SJCRH30 (cell line): ENCODE data around the gene PANX1. TPM values are rescaled to one million over a fixed set of nuclear protein-coding genes. Genes with fewer than 3 reads are reported as not detected.
A peak's percentile ranks its signal among the peaks of the same experiment; 100 is the strongest.

Source experiments
- DNase-seq, 2 experiments: peaks; one replicate each; pipeline ENCODE4 v3.0.0-alpha.2; 2015 to 2020
- H3K27ac ChIP-seq: fragments of 250-450 bp; sonication (Bioruptor Pico); 2 replicates; pipeline ENCODE4 v1.5.1; 2020; ENCODE audit warnings: mild to moderate bottlenecking, moderate library complexity
- H3K27me3 ChIP-seq: fragments of 250-450 bp; sonication (Bioruptor Pico); 2 replicates; pipeline ENCODE4 v1.5.1; 2020; ENCODE audit warnings: mild to moderate bottlenecking, moderate library complexity
- H3K36me3 ChIP-seq: fragments of 250-450 bp; sonication (Bioruptor Pico); 2 replicates; pipeline ENCODE4 v1.5.1; 2020; ENCODE audit warnings: mild to moderate bottlenecking, moderate library complexity
- H3K4me1 ChIP-seq: fragments of 250-450 bp; sonication (Bioruptor Pico); 2 replicates; pipeline ENCODE4 v1.5.1; 2020; ENCODE audit warnings: mild to moderate bottlenecking, moderate library complexity
- H3K4me3 ChIP-seq: fragments of 250-450 bp; sonication (Bioruptor Pico); 2 replicates; pipeline ENCODE4 v1.5.1; 2020; ENCODE audit warnings: mild to moderate bottlenecking, moderate library complexity
- H3K9me3 ChIP-seq: fragments of 250-450 bp; sonication (Bioruptor Pico); replicated peaks from 2 replicates; pipeline ENCODE4 v1.5.1; 2020; ENCODE audit warnings: mild to moderate bottlenecking, moderate library complexity
- total RNA-seq: library from RNA; depleted of rRNA; stranded (reverse); fragments of >200 nt; shearing (Covaris generic); gene quantifications from 2 replicates; pipeline ENCODE4 v1.2.3, GENCODE V29; 2014

PANX1 gene
- total RNA-seq, 1 experiment from 2014 or later = 22.5 TPM

DNA sequence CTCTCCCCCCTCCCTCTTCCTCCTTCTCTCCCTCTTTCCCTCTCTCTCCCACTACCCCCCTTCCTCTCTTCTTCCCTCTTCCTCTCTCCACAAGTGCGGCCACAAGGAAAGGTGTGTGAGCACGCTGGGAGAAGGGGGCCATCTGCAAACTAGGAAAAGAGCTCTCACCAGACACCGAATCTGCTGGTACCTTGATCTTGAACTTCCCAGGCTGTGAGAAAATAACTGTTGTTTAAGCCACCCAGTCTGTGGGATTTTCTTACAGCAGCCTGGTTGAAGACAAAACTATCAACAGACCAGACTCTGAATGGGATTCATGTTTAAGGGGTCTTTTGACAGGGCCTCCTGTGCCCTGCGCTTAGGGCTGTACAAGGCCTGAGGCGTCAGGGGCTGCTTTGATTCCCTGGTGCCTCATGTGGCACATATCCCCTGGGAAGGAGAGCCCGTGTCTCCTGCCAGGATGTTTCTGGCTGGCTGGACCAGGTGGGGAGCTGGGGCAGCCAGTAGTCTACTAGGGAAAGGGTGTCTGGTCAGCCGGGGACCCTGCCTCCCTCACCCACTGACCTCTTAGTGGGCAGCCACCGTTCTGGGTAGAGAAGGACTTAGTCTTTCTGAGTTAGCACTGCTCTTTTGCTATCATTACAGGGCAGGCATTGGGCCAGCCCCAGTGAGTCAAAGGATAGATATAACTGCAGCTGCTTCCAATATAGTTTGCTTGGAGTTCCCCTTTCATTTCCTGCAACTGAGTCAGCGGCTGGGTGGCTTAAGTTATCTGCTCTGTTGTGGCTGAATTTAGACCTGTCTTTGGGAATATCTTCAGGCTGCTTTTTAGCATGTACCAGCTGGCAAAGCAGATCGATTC, 6.2 kb downstream of the PANX1 start:
- peak; percentile 40 to 56 for DNase-seq
- Histone ChIP-seq H3K9me3 (no peaks in the 10 kb centered on the region), H3K4me1 (peaks cover 16% of the 10 kb centered on the region), H3K27me3 (no peaks in the 10 kb centered on the region), H3K27ac (peak overlapping the region; percentile 76), H3K4me3 (no peak overlapping the region), H3K36me3 (no peaks in the 10 kb centered on the region)

DNA sequence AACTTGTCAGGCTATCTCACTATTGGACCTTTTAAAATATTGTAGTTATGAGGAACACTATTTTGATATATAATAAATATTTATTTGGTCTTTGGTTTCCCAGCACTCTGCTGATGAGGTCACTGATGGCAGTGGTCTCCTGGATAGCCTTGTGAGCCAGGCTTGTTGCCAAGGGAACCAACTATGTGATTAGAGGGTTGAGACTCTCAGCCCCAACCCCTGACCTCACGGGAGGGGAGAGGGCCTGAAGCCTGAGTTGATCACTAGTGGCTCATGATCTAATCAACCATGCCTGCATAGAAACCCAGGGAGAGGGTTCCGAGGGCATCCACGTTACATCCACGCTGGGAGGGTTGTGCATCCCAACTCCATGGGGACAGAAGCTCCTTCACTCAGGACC, 10.8 kb downstream of the PANX1 start:
- H3K4me3 ChIP-seq = no peak overlapping the region
- no peaks in the 10 kb centered on the region for H3K36me3 ChIP-seq
- no peaks in the 10 kb centered on the region for H3K9me3 ChIP-seq
- DNase-seq = no peak
- peaks cover 22% of the 10 kb centered on the region for H3K4me1 ChIP-seq
- H3K27me3 ChIP-seq = no peaks in the 10 kb centered on the region
- H3K27ac ChIP-seq = no peak overlapping the region

DNA sequence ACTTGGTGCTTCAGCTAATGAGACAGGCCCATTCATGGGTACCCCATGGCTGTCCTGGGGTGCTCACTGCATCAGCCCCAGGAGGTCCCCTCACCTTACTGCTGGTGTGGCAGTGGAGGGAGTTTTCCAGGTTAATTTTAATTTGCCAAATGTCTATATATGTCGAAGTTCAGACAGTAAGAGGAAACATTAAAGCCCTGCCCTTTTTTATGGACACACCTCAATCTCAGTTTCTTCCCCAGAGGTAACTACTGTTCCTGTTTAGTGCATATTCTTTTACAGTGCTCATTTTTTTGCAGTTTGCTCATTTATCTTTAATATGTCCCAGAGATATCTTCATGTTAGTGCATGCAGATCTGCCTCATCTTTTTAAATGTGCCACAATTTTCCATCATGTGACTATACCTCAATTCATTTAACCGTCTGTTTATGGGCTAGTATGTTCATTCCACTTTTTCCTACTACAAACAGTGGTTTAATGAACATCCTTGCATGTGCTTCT, 11.6 kb downstream of the PANX1 start:
- Histone ChIP-seq H3K4me3 (no peak overlapping the region), H3K27ac (no peak overlapping the region), H3K4me1 (peaks cover 16% of the 10 kb centered on the region), H3K36me3 (no peaks in the 10 kb centered on the region), H3K9me3 (no peaks in the 10 kb centered on the region), H3K27me3 (no peaks in the 10 kb centered on the region)
- no peak for DNase-seq

DNA sequence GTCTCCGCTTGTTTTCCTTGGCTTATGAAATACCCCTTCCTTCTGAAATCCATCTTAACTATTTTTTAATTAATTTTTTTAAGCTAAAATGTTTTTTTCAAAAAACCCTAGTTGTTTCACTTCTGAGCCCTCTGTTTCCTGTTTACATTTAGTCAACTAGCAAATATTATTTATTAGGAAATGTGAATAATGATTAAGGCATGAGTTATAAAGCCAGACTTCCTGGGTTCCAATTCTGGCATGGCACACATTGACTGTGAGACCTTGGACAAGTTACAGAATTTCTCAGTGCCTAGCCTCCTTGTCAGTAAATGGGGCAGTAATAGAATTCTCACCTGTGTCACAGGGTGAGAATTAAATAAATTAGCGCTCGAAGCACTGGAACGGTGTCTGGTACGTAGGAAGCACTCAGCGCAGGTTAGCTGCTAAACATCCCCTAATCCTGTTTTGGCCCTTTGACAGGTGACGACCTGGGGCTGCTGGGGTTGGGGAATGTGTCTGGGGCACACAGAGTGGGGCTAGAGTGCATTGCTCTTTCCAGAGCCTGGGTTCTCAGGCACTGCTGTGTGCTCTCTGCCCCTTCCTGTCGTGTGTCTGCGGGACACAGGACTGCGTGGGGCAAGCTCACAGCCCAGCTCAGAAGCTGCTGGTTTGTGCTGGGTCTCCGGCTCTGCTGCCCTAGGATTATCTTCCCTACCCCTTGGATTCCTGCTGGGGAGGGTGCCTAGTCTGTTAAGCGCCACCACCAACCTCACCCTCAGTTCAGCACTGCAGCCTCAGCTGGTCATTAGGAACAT, 13.1 kb downstream of the PANX1 start:
- no peaks in the 10 kb centered on the region for H3K27me3 ChIP-seq
- no peak overlapping the region for H3K27ac ChIP-seq

GRCh38 chr11:94142308-94143281, 14.0 kb downstream of the PANX1 start:
- H3K27me3 ChIP-seq = no peaks in the 10 kb centered on the region
- no peak for DNase-seq
- H3K36me3 ChIP-seq = no peaks in the 10 kb centered on the region
- H3K9me3 ChIP-seq = no peaks in the 10 kb centered on the region
- no peak overlapping the region for H3K27ac ChIP-seq
- H3K4me3 ChIP-seq = no peak overlapping the region
- H3K4me1 ChIP-seq = peaks cover 7% of the 10 kb centered on the region; the same call in 1 of the 2 replicates

More for the DNA sequence above, 13.1 kb downstream of the PANX1 start:
- no peak for DNase-seq
- Histone ChIP-seq H3K4me3 (no peak overlapping the region), H3K36me3 (no peaks in the 10 kb centered on the region), H3K9me3 (no peaks in the 10 kb centered on the region), H3K4me1 (peaks cover 7% of the 10 kb centered on the region; the same call in 1 of the 2 replicates)

DNA sequence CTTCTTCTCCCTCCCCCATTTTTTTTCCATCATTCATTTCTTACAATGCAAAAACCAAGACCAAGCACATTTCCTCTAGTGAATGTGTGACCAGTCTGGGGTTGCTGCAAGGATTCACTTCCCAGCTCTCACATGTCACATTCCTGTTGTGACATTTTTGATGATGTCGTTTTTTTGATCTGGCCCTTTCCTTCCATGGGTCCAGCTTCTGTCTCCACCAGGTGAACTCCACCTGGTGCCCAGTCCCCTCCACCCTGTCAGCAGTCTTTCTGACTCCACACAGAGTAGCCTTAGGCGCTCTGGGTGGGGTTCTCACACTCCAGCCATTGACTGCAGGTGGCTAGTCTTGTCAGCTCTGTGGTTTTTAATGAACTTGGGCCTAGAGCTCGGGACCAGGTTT, 15.6 kb downstream of the PANX1 start:
- no peak for DNase-seq
- H3K4me1 ChIP-seq = peaks cover 7% of the 10 kb centered on the region; the same call in 1 of the 2 replicates
- H3K27me3 ChIP-seq = no peaks in the 10 kb centered on the region
- no peak overlapping the region for H3K4me3 ChIP-seq
- H3K36me3 ChIP-seq = no peaks in the 10 kb centered on the region
- H3K9me3 ChIP-seq = no peaks in the 10 kb centered on the region
- no peak overlapping the region for H3K27ac ChIP-seq

DNA sequence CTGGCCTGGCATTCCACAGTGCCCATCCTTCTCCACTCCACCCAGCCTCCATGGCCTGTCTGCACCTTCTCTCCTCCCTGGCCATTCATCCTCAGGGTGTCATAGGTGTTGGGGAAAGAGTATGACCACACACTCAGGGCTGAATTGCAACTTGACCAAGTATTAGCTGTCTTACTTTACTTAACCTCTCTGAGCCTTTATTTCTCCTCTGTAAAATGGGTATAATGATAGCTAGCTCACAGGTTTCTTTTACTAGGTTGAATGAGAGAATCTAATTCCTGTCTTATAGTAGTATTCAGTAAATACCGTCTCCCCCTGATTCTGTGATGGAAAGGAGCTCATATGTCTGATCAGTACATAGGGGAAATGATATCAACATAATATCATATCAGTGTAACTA, 16.0 kb downstream of the PANX1 start:
- Histone ChIP-seq H3K9me3 (no peaks in the 10 kb centered on the region), H3K4me1 (peaks cover 7% of the 10 kb centered on the region; the same call in 1 of the 2 replicates), H3K36me3 (no peaks in the 10 kb centered on the region), H3K27ac (no peak overlapping the region), H3K4me3 (no peak overlapping the region), H3K27me3 (no peaks in the 10 kb centered on the region)
- DNase-seq = no peak

DNA sequence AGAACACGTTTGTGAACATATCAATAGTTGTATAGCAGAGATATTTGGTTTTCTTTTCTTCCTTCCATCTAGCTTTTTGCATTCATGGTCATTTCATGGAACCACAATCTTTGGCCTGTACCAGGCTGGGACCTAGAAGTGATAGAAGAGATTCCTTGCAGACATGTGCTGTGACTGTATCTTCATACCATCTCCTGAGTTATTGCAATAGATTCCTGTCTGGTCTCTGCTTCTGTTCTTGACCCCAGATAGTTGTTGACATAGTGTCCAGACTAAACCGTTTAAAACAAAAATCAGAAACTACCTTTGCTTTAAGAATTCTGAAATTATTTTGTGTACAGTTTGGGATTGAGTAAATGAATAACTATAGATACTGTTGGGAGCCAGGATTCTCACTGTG, 16.8 kb downstream of the PANX1 start:
- H3K27me3 ChIP-seq = no peaks in the 10 kb centered on the region
- H3K36me3 ChIP-seq = no peaks in the 10 kb centered on the region
- H3K27ac ChIP-seq = no peak overlapping the region
- DNase-seq = no peak
- peaks cover 7% of the 10 kb centered on the region; the same call in 1 of the 2 replicates for H3K4me1 ChIP-seq
- H3K4me3 ChIP-seq = no peak overlapping the region
- no peaks in the 10 kb centered on the region for H3K9me3 ChIP-seq

GRCh38 chr11:94145916-94146315, 17.3 kb downstream of the PANX1 start:
- Histone ChIP-seq H3K36me3 (no peaks in the 10 kb centered on the region), H3K27ac (no peak overlapping the region), H3K4me1 (peaks cover 7% of the 10 kb centered on the region; the same call in 1 of the 2 replicates), H3K27me3 (no peaks in the 10 kb centered on the region), H3K9me3 (no peaks in the 10 kb centered on the region), H3K4me3 (no peak overlapping the region)
- DNase-seq = no peak

DNA sequence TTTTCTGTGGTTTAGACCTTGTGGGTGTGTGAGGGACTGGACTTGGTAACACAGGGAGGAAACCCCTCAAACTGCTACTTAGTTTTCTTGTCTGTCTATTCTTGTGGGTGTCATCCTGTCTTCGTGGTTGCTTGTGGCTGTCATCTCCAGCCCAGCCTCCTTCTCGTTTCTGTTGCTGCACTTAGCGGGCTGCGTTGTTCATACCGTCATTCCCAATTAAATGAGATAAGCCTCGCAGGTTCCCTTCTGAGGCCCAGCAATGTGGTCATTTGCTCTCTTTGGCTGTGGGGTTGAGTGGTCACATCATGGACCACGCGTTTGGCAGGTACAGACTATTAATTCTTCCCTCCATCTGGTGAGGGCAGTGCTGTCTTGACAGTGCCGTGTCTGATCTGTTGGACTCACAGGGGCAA, 18.8 kb downstream of the PANX1 start:
- DNase-seq = no peak
- peaks cover 3% of the 10 kb centered on the region for H3K4me1 ChIP-seq
- H3K9me3 ChIP-seq = no peaks in the 10 kb centered on the region
- no peak overlapping the region for H3K27ac ChIP-seq
- no peaks in the 10 kb centered on the region for H3K27me3 ChIP-seq
- H3K36me3 ChIP-seq = no peaks in the 10 kb centered on the region
- H3K4me3 ChIP-seq = no peak overlapping the region

- no peaks in the 10 kb centered on the region for H3K9me3 ChIP-seq
- H3K27ac ChIP-seq = no peak overlapping the region
- H3K4me1 ChIP-seq = peaks cover 4% of the 10 kb centered on the region
- no peak for DNase-seq
- no peaks in the 10 kb centered on the region for H3K36me3 ChIP-seq
- H3K27me3 ChIP-seq = no peaks in the 10 kb centered on the region
- no peak overlapping the region for H3K4me3 ChIP-seq
Measured at GRCh38 chr11:94148189-94148588, 19.5 kb downstream of the PANX1 start.

GRCh38 chr11:94149431-94150017, 20.9 kb downstream of the PANX1 start:
- H3K9me3 ChIP-seq = no peaks in the 10 kb centered on the region
- H3K4me3 ChIP-seq = no peak overlapping the region
- no peaks in the 10 kb centered on the region for H3K36me3 ChIP-seq
- H3K27me3 ChIP-seq = no peaks in the 10 kb centered on the region
- H3K27ac ChIP-seq = no peak overlapping the region
- DNase-seq = no peak
- H3K4me1 ChIP-seq = peaks cover 4% of the 10 kb centered on the region

DNA sequence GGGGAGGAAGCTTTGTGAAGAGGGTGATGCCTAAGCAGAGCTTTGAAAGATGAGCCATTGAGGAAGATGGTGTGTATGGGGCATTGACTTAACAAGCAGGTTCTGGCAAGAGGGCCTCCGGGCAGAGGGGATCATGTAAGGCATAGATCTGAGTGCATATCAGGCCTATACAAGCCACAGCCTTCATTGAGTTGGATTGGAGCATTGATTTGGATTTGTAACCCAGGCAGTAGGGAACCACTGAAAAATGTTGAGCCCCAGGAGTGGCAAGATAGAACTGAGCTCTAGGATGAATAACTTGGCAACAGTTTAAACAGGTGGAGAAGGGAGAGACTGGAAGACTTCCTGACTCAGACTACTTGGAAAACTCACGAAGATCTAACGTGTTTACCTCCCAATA, 21.4 kb downstream of the PANX1 start:
- no peak for DNase-seq
- Histone ChIP-seq H3K27me3 (no peaks in the 10 kb centered on the region), H3K9me3 (no peaks in the 10 kb centered on the region), H3K4me1 (peaks cover 4% of the 10 kb centered on the region), H3K36me3 (no peaks in the 10 kb centered on the region), H3K27ac (no peak overlapping the region), H3K4me3 (no peak overlapping the region)
